LNCaP clone FGC (cell line): ENCODE measurements around the gene NSMCE4A.
"Not testable (repeated sequence)": the region's sequence is repeated elsewhere in the genome, so short reads cannot be mapped to it uniquely, and the experiment has no call there.

ENCODE experiments used
- DNase-seq: peaks from one replicate; pipeline ENCODE4 v3.0.0-alpha.2; 2011; ENCODE audit warnings: low read depth
- H3K4me3 ChIP-seq: 2 replicates; pipeline ENCODE4 v1.5.1; 2011; ENCODE audit warnings: mild to moderate bottlenecking, low read depth, low read length, control low read depth
- CTCF ChIP-seq: IDR thresholded peaks from 2 replicates; pipeline ENCODE4 v1.5.1; 2012; ENCODE audit warnings: mild to moderate bottlenecking; ENCODE audit not compliant: control insufficient read depth, insufficient read depth; ENCODE audit errors: extremely low read depth

Gene NSMCE4A

DNA sequence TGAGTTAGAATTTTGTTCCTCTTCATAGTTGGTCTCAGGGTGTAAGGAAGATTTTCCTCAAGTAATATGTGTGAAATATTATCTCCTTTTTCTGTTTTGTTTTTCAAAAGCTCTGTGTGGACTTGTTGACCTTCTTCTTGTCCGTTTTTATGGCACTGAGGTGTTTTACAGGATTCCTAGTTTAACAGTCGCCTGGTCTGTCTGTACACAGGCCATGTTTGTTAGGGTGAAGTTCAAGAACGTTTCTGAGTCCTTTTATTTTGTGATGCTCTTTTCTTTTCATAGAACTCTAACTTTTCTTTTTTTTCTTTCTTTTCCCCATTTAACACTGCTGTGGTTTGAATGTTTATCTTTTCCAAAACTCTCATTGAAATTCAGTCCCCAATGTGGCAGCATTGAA lies 32.4 kb upstream of the NSMCE4A start:
- no peak overlapping the region for H3K4me3 ChIP-seq
- no peak for DNase-seq
- no peak for TF ChIP-seq CTCF

DNA sequence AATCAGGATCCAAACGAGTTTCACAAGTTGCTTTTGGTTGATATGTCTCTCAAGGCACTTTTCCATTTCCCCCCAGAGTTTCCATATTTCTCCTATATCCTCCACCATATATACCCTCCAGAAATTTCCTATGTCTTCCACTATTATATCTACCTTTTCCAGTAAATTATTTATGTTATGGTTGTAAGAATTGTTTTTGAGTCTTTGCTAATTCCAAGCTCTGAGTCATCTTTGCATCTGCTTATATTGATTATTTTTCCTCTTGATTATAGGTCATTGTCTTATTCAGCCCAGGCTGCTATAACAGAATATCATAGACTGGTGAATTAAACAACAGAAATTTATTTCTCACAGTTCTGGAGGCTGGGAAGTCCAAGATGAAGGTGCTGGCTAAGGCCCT lies 26.7 kb upstream of the NSMCE4A start:
- no peak overlapping the region for H3K4me3 ChIP-seq
- TF ChIP-seq CTCF = no peak
- no peak for DNase-seq

DNA sequence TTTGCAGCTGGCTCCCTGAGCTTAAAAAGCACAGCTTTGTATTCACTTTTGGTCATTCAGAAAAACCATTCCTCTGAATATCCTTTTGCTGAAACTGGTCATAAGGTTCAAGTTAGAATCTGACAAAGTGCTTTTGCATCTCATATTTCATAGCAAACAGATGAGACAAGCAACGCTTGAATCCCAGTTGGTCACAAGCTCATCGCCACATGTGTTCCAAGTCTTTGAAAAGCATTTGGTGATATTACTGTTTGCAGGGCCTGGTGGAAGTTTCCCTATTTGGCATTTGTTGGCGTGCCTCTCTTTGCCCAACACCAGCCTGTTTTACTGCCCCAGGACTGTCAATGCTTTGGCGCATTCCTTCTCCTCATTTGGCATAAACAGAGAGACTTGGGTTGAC lies 24.3 kb upstream of the NSMCE4A start:
- no peak for TF ChIP-seq CTCF
- DNase-seq = no peak
- H3K4me3 ChIP-seq = no peak overlapping the region

DNA sequence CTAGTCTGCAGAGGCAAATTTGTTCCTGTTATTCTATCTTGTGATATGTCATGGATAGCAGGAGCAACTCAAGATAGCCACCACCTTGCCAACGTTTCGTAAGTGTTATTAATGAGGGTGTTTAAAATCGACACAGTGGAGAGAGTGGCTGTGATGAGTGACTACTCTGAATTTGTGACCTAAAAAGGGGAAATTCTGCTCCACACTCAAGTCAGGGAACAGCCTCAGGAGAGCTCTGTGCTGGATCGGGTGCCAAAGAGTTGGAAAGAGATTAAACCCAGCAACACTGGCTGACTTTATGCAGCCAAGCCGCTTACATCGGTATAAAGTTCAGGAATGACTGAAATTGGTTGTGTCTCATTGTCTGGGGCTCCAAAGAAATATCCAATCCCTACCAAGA lies 23.4 kb upstream of the NSMCE4A start:
- TF ChIP-seq CTCF = no peak
- DNase-seq = no peak

DNA sequence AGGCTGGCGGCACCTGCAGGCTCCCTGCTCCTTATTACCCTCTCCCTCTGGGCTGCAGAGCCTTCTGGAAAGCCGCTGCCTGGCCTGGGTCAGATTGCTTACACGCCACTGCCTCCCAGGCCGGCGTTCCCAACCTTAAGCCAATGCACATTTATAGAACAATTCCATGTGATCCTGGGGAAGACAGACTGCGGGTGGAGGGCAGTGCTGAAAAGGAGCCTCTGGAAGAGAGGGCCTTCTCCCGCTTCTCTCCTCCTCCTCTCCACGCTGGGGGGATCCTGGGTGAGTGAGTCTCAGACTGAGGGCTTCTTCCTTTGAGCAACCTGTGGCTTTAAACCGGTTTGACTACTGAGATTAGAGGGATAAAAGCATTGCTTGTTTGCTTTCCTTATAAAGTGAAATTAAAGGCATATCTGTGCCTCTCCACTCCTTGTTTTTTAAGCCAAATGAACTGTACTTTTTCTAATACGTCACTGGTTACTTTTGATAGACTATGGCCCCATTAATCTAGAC lies 19.5 kb upstream of the NSMCE4A start:
- TF ChIP-seq CTCF = peak; percentile 25; the same call in 1 of the 2 replicates
- peak; percentile 80 for DNase-seq
- peak overlapping the region; percentile 22 for H3K4me3 ChIP-seq

More for the DNA sequence above, 23.4 kb upstream of the NSMCE4A start:
- H3K4me3 ChIP-seq = no peak overlapping the region

GRCh38 chr10:121991727-121992126 lies 16.7 kb upstream of the NSMCE4A start:
- not testable (repeated sequence) for H3K4me3 ChIP-seq, DNase-seq

DNA sequence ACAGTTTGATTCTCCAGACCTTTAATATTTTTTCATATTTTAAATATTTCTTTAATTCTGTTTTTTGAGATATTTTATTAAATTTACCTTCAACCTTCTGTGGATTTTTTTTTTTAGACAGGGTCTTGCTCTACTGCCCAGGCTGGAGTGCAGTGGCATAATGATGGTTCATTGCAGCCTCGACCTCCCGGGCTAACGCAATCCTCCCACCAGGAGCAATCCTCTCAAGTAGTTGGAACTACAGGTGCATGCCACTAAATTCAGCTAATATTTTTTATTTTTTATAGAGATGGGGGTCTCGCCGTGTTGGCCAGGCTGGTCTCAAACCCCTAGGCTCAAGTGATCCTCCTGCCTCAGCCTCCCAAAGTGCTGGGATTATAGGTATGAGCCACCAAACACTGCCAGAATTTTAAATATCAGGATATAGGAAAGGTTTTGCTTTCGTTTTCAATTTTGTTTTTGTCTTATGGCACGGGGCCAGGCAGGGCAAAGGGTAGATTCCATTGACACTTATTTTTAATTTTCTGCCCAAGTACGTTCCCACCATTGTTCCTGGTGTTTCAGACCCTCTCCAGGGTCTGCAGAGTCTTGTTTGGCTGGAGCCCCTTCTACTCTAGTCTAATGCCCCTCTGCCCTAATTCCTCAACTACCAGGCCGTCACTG lies 15.1 kb upstream of the NSMCE4A start:
- no peak for DNase-seq
- no peak overlapping the region for H3K4me3 ChIP-seq
- no peak for TF ChIP-seq CTCF
